ENCODE measurements around the gene METTL25. TPM values are rescaled to one million over a fixed set of nuclear protein-coding genes. Genes with fewer than 3 reads are reported as not detected.

METTL25 gene
- total RNA-seq, 1 experiment from 2014 or later: 5.1 TPM

GRCh38 chr12:82479511-82479910, 121.2 kb downstream of the METTL25 start:
- Histone ChIP-seq H3K9me3 (ENCODE audit: low read length) (no peaks in the 10 kb centered on the region), H3K9ac (ENCODE audit: low read length) (no peak overlapping the region), H3K9me2 (replicated peaks; ENCODE audit: low read length) (no peaks in the 10 kb centered on the region), H3K27ac (ENCODE audit: low read length) (no peak overlapping the region), H3K27me3 (ENCODE audit: low read length) (no peaks in the 10 kb centered on the region), H3K36me3 (ENCODE audit: low read depth, low read length) (no peaks in the 10 kb centered on the region), H3K4me3 (ENCODE audit: low read length) (no peak overlapping the region), H2AFZ (ENCODE audit: low read length) (no peak overlapping the region), H3K4me2 (ENCODE audit: low read length) (no peak overlapping the region), H3K79me2 (ENCODE audit: low read length) (no peaks in the 10 kb centered on the region), H3F3A (ENCODE audit: low read length, unreplicated experiment) (no peaks in the 10 kb centered on the region), H4K20me1 (ENCODE audit: low read length) (no peaks in the 10 kb centered on the region), H3K4me1 (ENCODE audit: insufficient read depth, low read length) (peaks cover 8% of the 10 kb centered on the region)
- no TSS peak for BruUV-seq (replicated peaks)
- DNase-seq: peak; percentile 44
- ATAC-seq: peak; percentile 38; the same call in 1 of the 2 replicates
- CTCF ChIA-PET: no interaction called here
- TF ChIP-seq EZH2phosphoT487 (IDR thresholded peaks at IDR 0.05; ENCODE audit: borderline replicate concordance, low read length): no peak
- no peak for TF ChIP-seq EZH2 (IDR thresholded peaks at IDR 0.05; ENCODE audit: low read length, unreplicated experiment)
- no peak for TF ChIP-seq CTCF (conservative IDR thresholded peaks at IDR 0.05; ENCODE audit: low read depth, low read length)
- intact Hi-C loops (cut with micrococcal nuclease): no loop called here
- POLR2A ChIA-PET (ENCODE audit: unreplicated experiment): no interaction called here

GRCh38 chr12:82480606-82481005, 122.3 kb downstream of the METTL25 start:
- DNase-seq (no peak), ATAC-seq (no peak)
- no TSS peak for BruUV-seq (replicated peaks)
- Histone ChIP-seq H4K20me1 (ENCODE audit: low read length) (no peaks in the 10 kb centered on the region), H3K79me2 (ENCODE audit: low read length) (no peaks in the 10 kb centered on the region), H3K9me3 (ENCODE audit: low read length) (no peaks in the 10 kb centered on the region), H3K27ac (ENCODE audit: low read length) (no peak overlapping the region), H3F3A (ENCODE audit: low read length, unreplicated experiment) (no peaks in the 10 kb centered on the region), H3K9ac (ENCODE audit: low read length) (no peak overlapping the region), H3K9me2 (replicated peaks; ENCODE audit: low read length) (no peaks in the 10 kb centered on the region), H3K27me3 (ENCODE audit: low read length) (no peaks in the 10 kb centered on the region), H2AFZ (ENCODE audit: low read length) (no peak overlapping the region), H3K4me3 (ENCODE audit: low read length) (no peak overlapping the region), H3K36me3 (ENCODE audit: low read depth, low read length) (no peaks in the 10 kb centered on the region), H3K4me2 (ENCODE audit: low read length) (no peak overlapping the region), H3K4me1 (ENCODE audit: insufficient read depth, low read length) (no peaks in the 10 kb centered on the region)
- TF ChIP-seq CTCF (conservative IDR thresholded peaks at IDR 0.05; ENCODE audit: low read depth, low read length) (no peak), EZH2phosphoT487 (IDR thresholded peaks at IDR 0.05; ENCODE audit: borderline replicate concordance, low read length) (no peak), EZH2 (IDR thresholded peaks at IDR 0.05; ENCODE audit: low read length, unreplicated experiment) (no peak)
- ChIA-PET POLR2A (ENCODE audit: unreplicated experiment) (no interaction called here), CTCF (no interaction called here)
- intact Hi-C loops (cut with micrococcal nuclease): no loop called here

GRCh38 chr12:82481954-82482353, 123.6 kb downstream of the METTL25 start:
- Histone ChIP-seq H3K27ac (ENCODE audit: low read length) (no peak overlapping the region), H3K4me2 (ENCODE audit: low read length) (no peak overlapping the region), H3K4me3 (ENCODE audit: low read length) (no peak overlapping the region), H4K20me1 (ENCODE audit: low read length) (no peaks in the 10 kb centered on the region), H3K9ac (ENCODE audit: low read length) (no peak overlapping the region), H3K79me2 (ENCODE audit: low read length) (no peaks in the 10 kb centered on the region), H3K36me3 (ENCODE audit: low read depth, low read length) (no peaks in the 10 kb centered on the region), H3F3A (ENCODE audit: low read length, unreplicated experiment) (no peaks in the 10 kb centered on the region), H3K27me3 (ENCODE audit: low read length) (no peaks in the 10 kb centered on the region), H3K4me1 (ENCODE audit: insufficient read depth, low read length) (peaks cover 6% of the 10 kb centered on the region), H3K9me2 (replicated peaks; ENCODE audit: low read length) (no peaks in the 10 kb centered on the region), H2AFZ (ENCODE audit: low read length) (no peak overlapping the region), H3K9me3 (ENCODE audit: low read length) (no peaks in the 10 kb centered on the region)
- intact Hi-C loops (cut with micrococcal nuclease): no loop called here
- CTCF ChIA-PET: no interaction called here
- BruUV-seq (replicated peaks): no TSS peak
- POLR2A ChIA-PET (ENCODE audit: unreplicated experiment): no interaction called here
- ATAC-seq (no peak), DNase-seq (no peak)
- TF ChIP-seq EZH2phosphoT487 (IDR thresholded peaks at IDR 0.05; ENCODE audit: borderline replicate concordance, low read length) (no peak), EZH2 (IDR thresholded peaks at IDR 0.05; ENCODE audit: low read length, unreplicated experiment) (no peak), CTCF (conservative IDR thresholded peaks at IDR 0.05; ENCODE audit: low read depth, low read length) (no peak)
